KMS-11 (cell line): ENCODE measurements around the gene EVC.

ENCODE experiments used
- H2AFZ ChIP-seq: fragments of 200-600 bp; sonication (generic); 2 replicates; pipeline ENCODE4 v1.6.1; 2016; ENCODE audit warnings: antibody characterized with exemption, mixed run types, low read depth
- H3K27ac ChIP-seq: fragments of 200-600 bp; sonication (generic); 2 replicates; pipeline ENCODE4 v1.6.1; 2016; ENCODE audit warnings: mild to moderate bottlenecking, mixed run types
- H3K27me3 ChIP-seq: fragments of 200-600 bp; sonication (generic); 2 replicates; pipeline ENCODE4 v1.6.1; 2017; ENCODE audit warnings: mild to moderate bottlenecking, low read depth, mixed run types, moderate library complexity; ENCODE audit not compliant: insufficient read depth
- H3K36me3 ChIP-seq: fragments of 200-600 bp; sonication (generic); 2 replicates; pipeline ENCODE4 v1.6.1; 2017; ENCODE audit warnings: mild to moderate bottlenecking, mixed run types; ENCODE audit not compliant: insufficient read depth
- H3K4me1 ChIP-seq: fragments of 200-600 bp; sonication (generic); 2 replicates; pipeline ENCODE4 v1.6.1; 2016; ENCODE audit warnings: mild to moderate bottlenecking, low read depth, mixed run types; ENCODE audit not compliant: poor library complexity, severe bottlenecking
- H3K4me2 ChIP-seq: fragments of 200-600 bp; sonication (generic); 2 replicates; pipeline ENCODE4 v1.7.0; 2016; ENCODE audit warnings: mild to moderate bottlenecking, mixed run types
- H3K4me3 ChIP-seq: fragments of 200-600 bp; sonication (generic); IDR thresholded peaks from 2 replicates; pipeline ENCODE4 v1.6.1; 2017; ENCODE audit warnings: low read depth, low read length, mixed read lengths; ENCODE audit not compliant: insufficient read depth
- H3K79me2 ChIP-seq: fragments of 200-600 bp; sonication (generic); 2 replicates; pipeline ENCODE4 v1.6.1; 2016; ENCODE audit warnings: low read depth, mixed run types; ENCODE audit not compliant: insufficient read depth
- H3K9ac ChIP-seq: fragments of 200-600 bp; sonication (generic); 2 replicates; pipeline ENCODE4 v1.6.1; 2016; ENCODE audit warnings: mild to moderate bottlenecking, mixed run types
- H4K20me1 ChIP-seq: fragments of 200-600 bp; sonication (generic); 2 replicates; pipeline ENCODE4 v1.6.1; 2016; ENCODE audit warnings: mild to moderate bottlenecking, mixed run types; ENCODE audit not compliant: insufficient read depth
- CTCF ChIP-seq: fragments of 200-600 bp; sonication (generic); conservative IDR thresholded peaks from 2 replicates; pipeline ENCODE4 v1.6.1; 2017; ENCODE audit warnings: low read depth, mild to moderate bottlenecking, antibody characterized with exemption, low read length, moderate library complexity, mixed read lengths

EVC gene

DNA sequence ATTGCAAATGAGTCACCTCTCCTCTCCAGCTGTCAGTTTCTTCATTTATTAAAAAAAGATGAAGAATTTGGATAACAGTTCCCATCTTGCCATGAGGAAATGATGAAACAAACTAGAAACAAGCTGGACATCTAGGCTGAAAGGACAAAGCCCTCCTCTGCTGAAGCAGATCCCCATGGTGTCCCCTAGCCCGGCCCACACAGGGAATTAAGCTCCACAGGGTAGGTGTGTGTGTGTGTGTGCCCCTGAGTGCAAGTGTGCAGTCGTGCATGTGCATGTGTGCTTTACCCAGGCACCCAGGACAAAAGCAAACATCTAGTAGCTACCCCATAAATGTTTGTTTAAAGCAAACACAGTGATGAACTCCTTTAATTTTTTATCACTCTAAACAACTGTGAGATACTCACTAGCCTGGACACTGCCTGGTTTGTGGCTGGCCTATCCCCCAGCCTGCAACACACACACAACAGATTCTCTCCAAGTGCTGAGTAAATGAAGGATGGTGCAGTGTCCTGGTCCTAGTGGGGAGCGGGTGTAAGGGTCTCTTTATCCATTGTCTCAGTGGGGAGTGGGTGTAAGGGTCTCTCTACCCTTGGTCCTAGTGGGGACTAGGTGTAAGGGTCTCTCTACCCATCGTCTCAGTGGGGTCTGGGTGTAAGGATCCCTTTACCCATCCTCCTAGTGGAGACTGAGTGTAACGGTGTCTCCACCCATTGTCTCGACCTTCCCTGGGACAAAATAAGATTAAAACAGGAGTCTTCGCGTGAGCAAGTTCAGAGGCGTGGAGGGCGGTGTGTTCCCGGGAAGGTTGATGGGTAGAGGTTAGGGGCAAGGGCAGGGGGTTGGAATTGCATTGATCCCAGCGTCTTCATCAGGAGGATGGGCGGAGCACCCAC, 688 bp upstream of the EVC start:
- Histone ChIP-seq H3K9ac (peak overlapping the region; percentile 42; the same call in 1 of the 2 replicates), H3K27ac (peak overlapping the region; percentile 69), H2AFZ (no peak overlapping the region), H3K79me2 (peaks cover 14% of the 10 kb centered on the region; the same call in 1 of the 2 replicates), H3K36me3 (no peaks in the 10 kb centered on the region), H4K20me1 (no peaks in the 10 kb centered on the region), H3K4me2 (peak overlapping the region; percentile 42; the same call in 1 of the 2 replicates), H3K4me1 (peaks cover 76% of the 10 kb centered on the region), H3K27me3 (no peaks in the 10 kb centered on the region), H3K4me3 (no peak overlapping the region)
- no peak; the same call in 1 of the 2 replicates for TF ChIP-seq CTCF

- H3K9ac ChIP-seq = peak overlapping the region; percentile 66
- no peaks in the 10 kb centered on the region for H3K27me3 ChIP-seq
Measured at GRCh38 chr4:5711479-5712184, 631 bp downstream of the EVC start.

GRCh38 chr4:5712517-5712916, 1.5 kb downstream of the EVC start:
- Histone ChIP-seq H3K4me1 (peaks cover 58% of the 10 kb centered on the region), H3K36me3 (no peaks in the 10 kb centered on the region), H3K4me3 (no peak overlapping the region), H2AFZ (no peak overlapping the region; the same call in 1 of the 2 replicates), H3K4me2 (peak overlapping the region; percentile 68), H3K79me2 (peaks cover 35% of the 10 kb centered on the region), H3K9ac (peak overlapping the region; percentile 66; the same call in 1 of the 2 replicates), H3K27me3 (no peaks in the 10 kb centered on the region), H4K20me1 (no peaks in the 10 kb centered on the region), H3K27ac (peak overlapping the region; percentile 94)
- TF ChIP-seq CTCF = no peak

More at GRCh38 chr4:5711479-5712184, 631 bp downstream of the EVC start:
- no peak overlapping the region for H2AFZ ChIP-seq
- no peak for TF ChIP-seq CTCF
- H3K79me2 ChIP-seq = peaks cover 27% of the 10 kb centered on the region
- H3K4me3 ChIP-seq = no peak overlapping the region
- peak overlapping the region; percentile 64 for H3K4me2 ChIP-seq
- H3K27ac ChIP-seq = peak overlapping the region; percentile 94
- peaks cover 66% of the 10 kb centered on the region for H3K4me1 ChIP-seq
- H4K20me1 ChIP-seq = no peaks in the 10 kb centered on the region
- no peaks in the 10 kb centered on the region for H3K36me3 ChIP-seq

GRCh38 chr4:5712931-5713330, 1.9 kb downstream of the EVC start:
- H3K4me2 ChIP-seq = peak overlapping the region; percentile 68; the same call in 1 of the 2 replicates
- peaks cover 35% of the 10 kb centered on the region for H3K79me2 ChIP-seq

More at GRCh38 chr4:5712931-5713330, 1.9 kb downstream of the EVC start:
- Histone ChIP-seq H3K27ac (peak overlapping the region; percentile 94), H3K27me3 (no peaks in the 10 kb centered on the region), H3K4me3 (no peak overlapping the region), H4K20me1 (no peaks in the 10 kb centered on the region), H3K36me3 (no peaks in the 10 kb centered on the region), H3K9ac (peak overlapping the region; percentile 66; the same call in 1 of the 2 replicates), H2AFZ (no peak overlapping the region; the same call in 1 of the 2 replicates), H3K4me1 (peaks cover 58% of the 10 kb centered on the region)
- TF ChIP-seq CTCF = no peak
